ENCODE measurements around the gene FAM149A. TPM values are rescaled to one million over a fixed set of nuclear protein-coding genes. Genes with fewer than 3 reads are reported as not detected.

Gene FAM149A
- total RNA-seq, 1 donor from 2014 or later = 5.8 TPM

GRCh38 chr4:186148336-186148975, 44.0 kb downstream of the FAM149A start:
- intact Hi-C loops (cut with DNase I) = no loop called here
- no peak for DNase-seq (ENCODE audit: low spot score)

GRCh38 chr4:186149872-186150271, 45.4 kb downstream of the FAM149A start:
- no peak for DNase-seq (ENCODE audit: low spot score)
- intact Hi-C loops (cut with DNase I) = no loop called here

- intact Hi-C loops (cut with DNase I) = no loop called here
Observed at GRCh38 chr4:186150926-186151325, 46.4 kb downstream of the FAM149A start.

GRCh38 chr4:186151499-186151898, 47.0 kb downstream of the FAM149A start:
- no peak for DNase-seq (ENCODE audit: low spot score)
- intact Hi-C loops (cut with DNase I) = no loop called here

More at GRCh38 chr4:186150926-186151325, 46.4 kb downstream of the FAM149A start:
- DNase-seq (ENCODE audit: low spot score) = no peak

- DNase-seq (ENCODE audit: low spot score) = no peak
- intact Hi-C loops (cut with DNase I) = no loop called here
Observed at GRCh38 chr4:186158021-186158813, 53.7 kb downstream of the FAM149A start.

- intact Hi-C loops (cut with DNase I) = no loop called here
Observed at GRCh38 chr4:186158966-186159365, 54.5 kb downstream of the FAM149A start.

GRCh38 chr4:186159613-186160012, 55.1 kb downstream of the FAM149A start:
- no peak for DNase-seq (ENCODE audit: low spot score)
- intact Hi-C loops (cut with DNase I) = no loop called here

More at GRCh38 chr4:186158966-186159365, 54.5 kb downstream of the FAM149A start:
- no peak for DNase-seq (ENCODE audit: low spot score)

GRCh38 chr4:186161138-186161537, 56.6 kb downstream of the FAM149A start:
- intact Hi-C loops (cut with DNase I) = no loop called here
- DNase-seq (ENCODE audit: low spot score) = no peak

GRCh38 chr4:186166852-186167512, 62.5 kb downstream of the FAM149A start:
- DNase-seq (ENCODE audit: low spot score) = no peak
- intact Hi-C loops (cut with DNase I) = no loop called here

GRCh38 chr4:186167605-186168004, 63.1 kb downstream of the FAM149A start:
- no peak for DNase-seq (ENCODE audit: low spot score)
- intact Hi-C loops (cut with DNase I) = no loop called here

GRCh38 chr4:186168750-186169149, 64.2 kb downstream of the FAM149A start:
- intact Hi-C loops (cut with DNase I) = no loop called here
- DNase-seq (ENCODE audit: low spot score) = no peak

GRCh38 chr4:186169333-186169944, 64.9 kb downstream of the FAM149A start:
- intact Hi-C loops (cut with DNase I) = no loop called here
- DNase-seq (ENCODE audit: low spot score) = no peak

GRCh38 chr4:186169945-186170802, 65.7 kb downstream of the FAM149A start:
- no peak for DNase-seq (ENCODE audit: low spot score)
- intact Hi-C loops (cut with DNase I) = no loop called here

GRCh38 chr4:186170966-186171365, 66.5 kb downstream of the FAM149A start:
- intact Hi-C loops (cut with DNase I) = no loop called here
- no peak for DNase-seq (ENCODE audit: low spot score)

- intact Hi-C loops (cut with DNase I) = no loop called here
Observed at GRCh38 chr4:186172546-186172945, 68.0 kb downstream of the FAM149A start.

GRCh38 chr4:186188107-186188506, 83.6 kb downstream of the FAM149A start:
- intact Hi-C loops (cut with DNase I) = no loop called here
- DNase-seq (ENCODE audit: low spot score) = no peak

More at GRCh38 chr4:186172546-186172945, 68.0 kb downstream of the FAM149A start:
- no peak for DNase-seq (ENCODE audit: low spot score)

- no peak for DNase-seq (ENCODE audit: low spot score)
- intact Hi-C loops (cut with DNase I) = loop anchor here (2.0 to 5.0 kb wide), 2 partner anchors 45 to 117 kb away; no protein-coding TSS in a partner anchor
Observed at GRCh38 chr4:186189656-186190055, 85.2 kb downstream of the FAM149A start.

GRCh38 chr4:186190581-186191199, 86.2 kb downstream of the FAM149A start:
- intact Hi-C loops (cut with DNase I) = loop anchor here (2.0 to 5.0 kb wide), 2 partner anchors 46 to 118 kb away; no protein-coding TSS in a partner anchor
- no peak for DNase-seq (ENCODE audit: low spot score)

All from cardiac septum (tissue), 1 donor.